Thymus (tissue), 11 donors: ENCODE data around the gene PTTG2. TPM values are rescaled to one million over a fixed set of nuclear protein-coding genes. Genes with fewer than 3 reads are reported as not detected.

ENCODE experiments used
- DNase-seq, 9 donors: peaks; one replicate each; pipeline ENCODE4 v3.0.0-alpha.2; 2013; ENCODE audit warnings: low spot score in 9 of 9, low read depth in 6 of 9, missing footprints in 1 of 9
- H3K27ac ChIP-seq, 2 donors: one replicate each; pipeline ENCODE4 v1.5.1; 2013; ENCODE audit warnings: control low read depth in 1 of 2, low read depth in 1 of 2, low read length in 1 of 2, mild to moderate bottlenecking in 1 of 2, moderate library complexity in 1 of 2
- H3K27me3 ChIP-seq, 2 donors: one replicate each; pipeline ENCODE4 v1.5.1; 2013; ENCODE audit warnings: low read length in 1 of 2; ENCODE audit not compliant: control insufficient read depth in 2 of 2, insufficient read depth in 1 of 2
- H3K36me3 ChIP-seq, 2 donors: one replicate each; pipeline ENCODE4 v1.5.1; 2013; ENCODE audit warnings: low read length in 1 of 2, mild to moderate bottlenecking in 1 of 2, moderate library complexity in 1 of 2; ENCODE audit not compliant: control insufficient read depth in 2 of 2, insufficient read depth in 2 of 2
- H3K4me1 ChIP-seq, 2 donors: one replicate each; pipeline ENCODE4 v1.5.1; 2013; ENCODE audit warnings: low read length in 2 of 2; ENCODE audit not compliant: control insufficient read depth in 2 of 2, insufficient read depth in 2 of 2
- H3K4me3 ChIP-seq, 2 donors: one replicate each; pipeline ENCODE4 v1.5.1; 2013; ENCODE audit warnings: low read length in 2 of 2, control low read depth in 1 of 2, mild to moderate bottlenecking in 1 of 2
- H3K9me3 ChIP-seq, 2 donors: one replicate each; pipeline ENCODE4 v1.5.1; 2013; ENCODE audit warnings: low read length in 1 of 2, mild to moderate bottlenecking in 1 of 2; ENCODE audit not compliant: control insufficient read depth in 2 of 2, insufficient read depth in 1 of 2
- WGBS: extraction: QIAGEN DNeasy Blood & Tissue Kit; methylation state at CpG from one replicate; pipeline ENCODE4 v1.1.7; 2013; 5-methylcytosine and 5-hydroxymethylcytosine counted together
- polyA plus RNA-seq: library from polyadenylated mRNA; stranded (reverse); fragments of 200-250 nt; gene quantifications from one replicate; pipeline ENCODE4 v1.2.3, GENCODE V29; 2013
- total RNA-seq: library from RNA; stranded (reverse); fragments of 120-200 nt; gene quantifications from one replicate; pipeline ENCODE4 v1.2.4, GENCODE V29; 2013
- donor health status: healthy.

The PTTG2 gene
- total and polyA plus RNA-seq, 2 donors = 0.09 to 0.71 TPM

DNA sequence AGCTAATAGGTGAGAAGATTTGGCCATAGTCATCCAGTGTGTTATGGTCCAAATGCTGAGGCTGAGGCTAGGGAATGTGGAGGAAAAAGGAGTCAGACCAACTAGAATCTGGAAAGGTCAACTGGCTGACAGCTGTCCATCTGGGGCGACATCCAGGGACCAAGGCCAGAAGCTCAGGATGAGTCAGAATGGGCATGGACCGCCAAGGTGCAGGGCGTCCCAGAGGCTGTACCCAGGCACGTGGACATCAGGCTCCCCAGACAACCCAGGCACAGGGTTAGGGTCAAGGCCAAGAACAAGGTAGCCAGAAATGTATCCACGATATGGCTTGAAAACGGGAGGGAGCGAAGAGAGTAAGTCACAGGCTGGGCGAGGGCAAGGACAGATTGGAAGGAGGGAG is 26.1 kb upstream of the PTTG2 start:
- Histone ChIP-seq H3K4me1 (no peaks in the 10 kb centered on the region), H3K27me3 (no peaks in the 10 kb centered on the region), H3K27ac (no peak overlapping the region), H3K36me3 (peaks cover 0 to 7% of the 10 kb centered on the region in 2 donors), H3K9me3 (peaks cover 0 to 4% of the 10 kb centered on the region in 2 donors), H3K4me3 (no peak overlapping the region)
- WGBS = 99% methylated on average over 8 of the region's 8 CpGs
- no peak for DNase-seq

DNA sequence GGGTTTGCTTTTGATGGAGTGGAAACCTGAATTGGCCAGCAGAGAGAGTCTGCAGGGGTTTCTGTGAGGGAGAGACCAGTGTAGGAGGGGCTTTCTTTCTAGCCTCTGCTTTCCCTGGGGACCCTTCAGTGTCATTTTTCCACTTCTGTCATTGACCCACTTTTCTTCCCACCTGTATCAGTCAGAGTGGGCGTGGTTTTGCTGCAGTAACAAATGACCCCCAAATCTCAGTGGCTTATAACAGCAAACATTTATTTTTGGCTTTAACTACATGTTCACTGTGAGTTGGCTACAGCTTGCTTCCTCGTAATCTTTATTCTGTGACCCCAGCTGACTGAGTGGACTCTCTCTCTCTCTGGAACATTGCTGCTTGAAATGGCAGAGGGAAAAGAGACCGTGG is 25.6 kb upstream of the PTTG2 start:
- Histone ChIP-seq H3K4me3 (no peak overlapping the region), H3K36me3 (peaks cover 0 to 7% of the 10 kb centered on the region in 2 donors)
- 85% methylated on average over 3 of the region's 3 CpGs for WGBS

GRCh38 chr4:37935026-37935425 is 25.2 kb upstream of the PTTG2 start:
- Histone ChIP-seq H3K4me1 (no peaks in the 10 kb centered on the region), H3K4me3 (no peak overlapping the region), H3K27ac (no peak overlapping the region), H3K27me3 (no peaks in the 10 kb centered on the region), H3K36me3 (peaks cover 0 to 7% of the 10 kb centered on the region in 2 donors), H3K9me3 (peaks cover 0 to 4% of the 10 kb centered on the region in 2 donors)
- 41% methylated on average over 4 of the region's 4 CpGs for WGBS
- DNase-seq = no peak

More for the DNA sequence above, 25.6 kb upstream of the PTTG2 start:
- DNase-seq = no peak
- Histone ChIP-seq H3K27ac (no peak overlapping the region), H3K4me1 (no peaks in the 10 kb centered on the region), H3K9me3 (peaks cover 0 to 4% of the 10 kb centered on the region in 2 donors), H3K27me3 (no peaks in the 10 kb centered on the region)

DNA sequence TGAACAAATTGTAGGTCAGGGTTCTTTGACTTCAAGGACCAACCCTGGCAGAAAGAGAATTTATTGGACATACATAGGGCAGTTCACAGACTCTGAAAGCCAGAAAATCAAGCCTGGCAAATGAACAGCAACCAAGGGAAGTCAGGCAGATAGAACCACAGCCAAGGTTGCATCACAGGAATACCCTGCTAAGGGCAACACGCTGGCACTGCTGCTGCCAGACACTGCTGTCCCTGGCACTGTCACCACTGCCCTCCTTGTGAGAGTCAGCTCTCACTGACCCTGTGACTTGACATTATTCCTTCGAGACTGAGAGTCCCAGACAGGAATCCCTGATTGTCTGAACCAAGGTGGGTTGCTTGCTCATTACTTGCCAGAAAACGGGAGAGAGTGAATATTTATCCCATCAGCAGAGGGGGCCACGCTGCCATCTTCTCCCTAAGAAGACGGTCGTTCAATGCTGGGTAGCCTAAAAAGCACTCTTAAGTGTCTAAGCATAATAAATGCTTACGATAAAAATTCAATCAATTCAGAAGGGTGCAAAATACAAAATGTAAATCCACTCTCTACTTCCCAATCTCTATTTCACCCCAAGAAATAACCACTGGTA is 23.2 kb upstream of the PTTG2 start:
- Histone ChIP-seq H3K36me3 (peaks cover 0 to 7% of the 10 kb centered on the region in 2 donors), H3K4me1 (no peaks in the 10 kb centered on the region), H3K4me3 (no peak overlapping the region), H3K27ac (no peak overlapping the region), H3K9me3 (peaks cover 0 to 4% of the 10 kb centered on the region in 2 donors), H3K27me3 (no peaks in the 10 kb centered on the region)
- no peak for DNase-seq
- 93% methylated on average over 7 of the region's 7 CpGs for WGBS

GRCh38 chr4:37938208-37938607 is 22.0 kb upstream of the PTTG2 start:
- DNase-seq = no peak
- no peaks in the 10 kb centered on the region for H3K27me3 ChIP-seq
- WGBS = 82% methylated on average over 3 of the region's 3 CpGs
- peaks cover 0 to 4% of the 10 kb centered on the region in 2 donors for H3K9me3 ChIP-seq
- no peaks in the 10 kb centered on the region for H3K4me1 ChIP-seq
- no peak overlapping the region for H3K4me3 ChIP-seq
- H3K36me3 ChIP-seq = peaks cover 0 to 7% of the 10 kb centered on the region in 2 donors
- no peak overlapping the region for H3K27ac ChIP-seq

DNA sequence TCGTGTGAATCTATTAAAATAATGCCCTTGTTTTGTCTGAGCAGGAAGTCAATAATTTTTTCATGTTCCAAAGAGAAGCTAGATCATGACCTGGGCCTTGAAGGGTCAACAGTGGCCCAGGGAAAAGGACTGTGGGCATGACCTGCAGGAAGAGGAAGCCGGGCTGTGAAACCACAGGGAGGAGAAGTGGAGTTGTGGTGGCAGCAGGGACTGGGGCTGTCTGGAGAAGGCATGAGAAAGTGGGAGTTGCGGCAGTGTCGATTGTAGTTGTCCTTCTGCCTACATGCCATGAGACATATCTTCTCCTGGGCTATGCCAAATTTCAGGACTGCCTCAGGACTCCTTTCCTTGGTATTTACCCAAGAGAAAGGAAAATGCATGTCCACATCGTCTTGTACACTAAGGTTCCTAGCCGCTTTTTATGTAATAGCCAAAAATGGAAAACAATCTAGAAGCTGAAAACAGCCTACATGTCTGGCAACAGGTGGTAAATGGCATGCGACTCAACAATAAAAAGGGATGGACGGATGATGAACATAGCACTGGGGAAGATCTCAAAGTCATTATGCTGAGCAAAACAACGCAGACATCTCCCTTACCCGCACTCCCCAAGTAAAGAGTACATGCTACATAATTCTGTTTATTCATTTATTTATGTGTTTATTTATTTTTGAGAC is 13.6 kb upstream of the PTTG2 start:
- Histone ChIP-seq H3K9me3 (no peaks in the 10 kb centered on the region), H3K4me1 (no peaks in the 10 kb centered on the region), H3K36me3 (no peaks in the 10 kb centered on the region), H3K27me3 (no peaks in the 10 kb centered on the region), H3K4me3 (no peak overlapping the region), H3K27ac (no peak overlapping the region)
- no peak for DNase-seq
- 71% methylated on average over 10 of the region's 10 CpGs for WGBS

- H3K4me1 ChIP-seq = no peaks in the 10 kb centered on the region
- H3K4me3 ChIP-seq = no peak overlapping the region
- DNase-seq = no peak
- no peaks in the 10 kb centered on the region for H3K27me3 ChIP-seq
- no peak overlapping the region for H3K27ac ChIP-seq
- no peaks in the 10 kb centered on the region for H3K36me3 ChIP-seq
- H3K9me3 ChIP-seq = no peaks in the 10 kb centered on the region
- WGBS = 24% methylated on average over 4 of the region's 4 CpGs
These were observed 11.7 kb upstream of the PTTG2 start for GRCh38 chr4:37948542-37948941.

DNA sequence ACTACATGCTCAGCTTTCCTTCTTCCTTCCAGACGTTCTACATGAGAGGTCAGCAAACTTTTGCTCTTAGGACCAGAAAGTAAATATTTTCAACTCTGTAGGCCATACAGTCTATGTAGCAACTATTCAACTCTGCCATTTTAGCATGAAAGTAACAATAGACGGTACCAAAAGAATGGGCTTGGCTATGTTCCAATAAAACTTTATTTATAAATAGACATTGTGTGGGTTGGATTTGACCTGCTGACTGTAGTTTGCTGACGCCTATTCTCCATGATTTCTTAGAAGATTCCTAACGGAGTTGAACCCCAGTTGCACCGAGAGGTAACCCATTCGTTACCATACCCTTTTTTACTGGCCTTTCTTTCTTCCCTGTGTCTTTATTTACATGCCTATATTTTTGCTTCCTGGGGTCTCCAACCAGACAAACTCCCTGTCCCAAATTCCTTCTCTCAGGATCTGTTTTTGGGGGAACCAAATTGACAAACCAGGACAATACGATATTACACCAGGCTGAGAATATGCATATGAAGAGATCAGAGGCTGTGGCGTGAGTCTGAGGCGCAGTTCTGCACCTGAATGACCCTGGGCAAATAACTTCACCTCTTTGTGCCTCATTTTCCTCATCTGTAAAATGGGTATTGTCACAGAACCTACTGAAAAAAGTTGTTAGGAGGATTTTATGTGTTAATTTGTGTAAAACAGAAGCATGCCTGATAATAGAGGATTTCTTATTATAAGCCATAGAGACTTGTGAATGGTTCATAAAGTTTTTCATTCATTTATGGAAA is 10.4 kb upstream of the PTTG2 start:
- no peak for DNase-seq
- Histone ChIP-seq H3K9me3 (no peaks in the 10 kb centered on the region), H3K27me3 (no peaks in the 10 kb centered on the region), H3K4me1 (no peaks in the 10 kb centered on the region), H3K36me3 (no peaks in the 10 kb centered on the region), H3K4me3 (no peak overlapping the region), H3K27ac (no peak overlapping the region)
- 95% methylated on average over 9 of the region's 9 CpGs for WGBS
